Glutamatergic neuron (in vitro differentiated cells): ENCODE measurements around the gene TSPAN9. TPM values are rescaled to one million over a fixed set of nuclear protein-coding genes. Genes with fewer than 3 reads are reported as not detected.
A peak's percentile ranks its signal among the peaks of the same experiment; 100 is the strongest.

Source experiments
- DNase-seq: peaks from one replicate; pipeline ENCODE4 v3.0.0; 2022
- H3K27ac Mint-ChIP-seq: one replicate; pipeline ENCODE4 v1.8.0; 2020; ENCODE audit warnings: mild to moderate bottlenecking, mixed read lengths, inconsistent platforms; ENCODE audit not compliant: unreplicated experiment
- H3K27me3 Mint-ChIP-seq: one replicate; pipeline ENCODE4 v1.8.0; 2020; ENCODE audit warnings: mild to moderate bottlenecking, moderate library complexity, mixed read lengths, inconsistent platforms; ENCODE audit not compliant: unreplicated experiment
- H3K36me3 Mint-ChIP-seq: one replicate; pipeline ENCODE4 v1.8.0; 2020; ENCODE audit warnings: mild to moderate bottlenecking, mixed read lengths, inconsistent platforms; ENCODE audit not compliant: unreplicated experiment
- H3K4me1 Mint-ChIP-seq: one replicate; pipeline ENCODE4 v1.8.0; 2020; ENCODE audit warnings: mild to moderate bottlenecking, low read depth, mixed read lengths, inconsistent platforms; ENCODE audit not compliant: unreplicated experiment
- H3K4me3 Mint-ChIP-seq: one replicate; pipeline ENCODE4 v1.8.0; 2020; ENCODE audit warnings: mild to moderate bottlenecking, mixed read lengths, inconsistent platforms; ENCODE audit not compliant: unreplicated experiment
- H3K9me3 Mint-ChIP-seq: one replicate; pipeline ENCODE4 v1.8.0; 2020; ENCODE audit warnings: mild to moderate bottlenecking, moderate library complexity, mixed read lengths, inconsistent platforms; ENCODE audit not compliant: unreplicated experiment
- total RNA-seq: library from RNA; stranded (reverse); fragmentation: NEBNext Ultra II Directional; extraction: Animal tissue kit (Norgen Biotek cat#: 25700); gene quantifications from one replicate; pipeline ENCODE4 v1.2.1, GENCODE V29; 2021; ENCODE audit not compliant: unreplicated experiment
- TF ChIP-seq, protein P1 (sequence below): fragments of 200-600 bp; sonication (generic); IDR thresholded peaks from one replicate; pipeline ENCODE4 v1.5.0; 2021; ENCODE audit not compliant: partially characterized antibody, unreplicated experiment

Gene TSPAN9
- total RNA-seq, 1 donor from 2014 or later = 142 TPM

DNA sequence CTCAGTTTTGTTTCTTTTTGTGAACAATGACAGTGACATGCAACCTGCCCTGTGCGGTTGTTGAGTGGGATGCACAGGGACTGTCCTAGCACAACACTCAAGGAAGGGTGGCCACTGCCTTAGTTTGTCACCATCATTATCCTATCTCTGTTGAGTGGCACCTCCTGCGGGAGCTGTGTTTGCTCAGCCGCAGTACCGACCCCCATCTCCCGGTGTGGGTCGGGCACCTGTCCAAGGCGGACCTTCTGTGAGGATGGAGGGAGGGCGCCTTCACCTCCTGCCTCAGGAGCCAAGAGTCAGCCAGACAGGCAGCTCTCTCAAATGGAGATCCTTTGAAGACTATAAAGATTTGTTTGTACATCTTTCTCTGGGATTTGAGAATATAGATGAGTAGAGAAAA, 142.1 kb downstream of the TSPAN9 start:
- DNase-seq = no peak
- TF ChIP-seq, protein P1, sequence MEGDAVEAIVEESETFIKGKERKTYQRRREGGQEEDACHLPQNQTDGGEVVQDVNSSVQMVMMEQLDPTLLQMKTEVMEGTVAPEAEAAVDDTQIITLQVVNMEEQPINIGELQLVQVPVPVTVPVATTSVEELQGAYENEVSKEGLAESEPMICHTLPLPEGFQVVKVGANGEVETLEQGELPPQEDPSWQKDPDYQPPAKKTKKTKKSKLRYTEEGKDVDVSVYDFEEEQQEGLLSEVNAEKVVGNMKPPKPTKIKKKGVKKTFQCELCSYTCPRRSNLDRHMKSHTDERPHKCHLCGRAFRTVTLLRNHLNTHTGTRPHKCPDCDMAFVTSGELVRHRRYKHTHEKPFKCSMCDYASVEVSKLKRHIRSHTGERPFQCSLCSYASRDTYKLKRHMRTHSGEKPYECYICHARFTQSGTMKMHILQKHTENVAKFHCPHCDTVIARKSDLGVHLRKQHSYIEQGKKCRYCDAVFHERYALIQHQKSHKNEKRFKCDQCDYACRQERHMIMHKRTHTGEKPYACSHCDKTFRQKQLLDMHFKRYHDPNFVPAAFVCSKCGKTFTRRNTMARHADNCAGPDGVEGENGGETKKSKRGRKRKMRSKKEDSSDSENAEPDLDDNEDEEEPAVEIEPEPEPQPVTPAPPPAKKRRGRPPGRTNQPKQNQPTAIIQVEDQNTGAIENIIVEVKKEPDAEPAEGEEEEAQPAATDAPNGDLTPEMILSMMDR = no peak
- Mint-ChIP-seq H3K4me1 (peaks cover 65% of the 10 kb centered on the region), H3K36me3 (no peaks in the 10 kb centered on the region), H3K4me3 (no peak overlapping the region), H3K27me3 (peaks cover 17% of the 10 kb centered on the region), H3K27ac (peak overlapping the region; percentile 99), H3K9me3 (peaks cover 27% of the 10 kb centered on the region)

DNA sequence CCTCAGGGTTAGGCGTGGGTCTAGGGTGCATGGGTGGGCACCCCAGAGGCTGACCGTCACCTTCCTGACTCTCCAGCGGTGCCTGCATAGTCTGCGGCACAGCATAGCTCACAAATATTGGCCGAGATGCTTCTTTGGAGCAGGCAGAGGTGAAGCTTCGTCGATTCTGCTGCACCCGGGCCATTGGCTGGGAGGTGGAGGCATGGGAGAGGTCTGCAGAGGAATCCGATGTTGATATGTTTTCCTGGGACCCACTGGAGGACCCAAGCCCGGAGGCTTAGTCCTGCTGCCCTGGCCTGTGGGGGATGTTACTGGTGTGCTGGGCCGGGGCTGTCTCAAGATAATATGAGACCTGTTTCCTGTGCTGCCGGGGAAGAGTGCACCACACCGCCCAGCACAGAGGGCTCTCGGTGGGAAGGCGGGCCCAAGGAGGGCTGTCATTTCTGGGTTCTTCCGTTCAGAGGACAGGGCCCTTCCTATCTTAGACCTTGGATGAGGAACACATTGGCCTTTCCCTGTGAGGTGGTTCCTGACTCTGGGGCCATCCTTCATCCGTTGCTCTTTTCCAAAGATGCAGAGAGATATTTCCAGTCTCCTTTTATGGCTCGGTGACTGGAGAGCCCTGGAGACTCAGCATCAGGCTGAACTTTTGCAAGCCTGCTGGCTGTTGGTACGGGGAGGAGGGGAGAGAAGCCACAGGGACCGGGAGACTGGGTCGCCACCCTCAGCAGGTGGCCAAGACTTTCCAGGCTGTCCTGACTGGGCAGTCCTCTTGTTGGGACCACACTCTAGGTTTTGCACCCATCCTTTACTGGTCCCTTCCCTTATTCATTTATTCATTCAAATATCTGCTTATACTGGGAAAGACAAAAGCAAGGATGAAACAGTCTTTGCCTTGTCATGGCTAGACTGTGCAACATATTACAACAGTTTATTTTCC, 143.5 kb downstream of the TSPAN9 start:
- Mint-ChIP-seq H3K9me3 (peaks cover 28% of the 10 kb centered on the region), H3K4me1 (peaks cover 65% of the 10 kb centered on the region), H3K4me3 (peak overlapping the region; percentile 28), H3K27me3 (peaks cover 24% of the 10 kb centered on the region), H3K27ac (peak overlapping the region; percentile 25), H3K36me3 (no peaks in the 10 kb centered on the region)
- TF ChIP-seq, protein P1 = no peak
- DNase-seq = no peak

DNA sequence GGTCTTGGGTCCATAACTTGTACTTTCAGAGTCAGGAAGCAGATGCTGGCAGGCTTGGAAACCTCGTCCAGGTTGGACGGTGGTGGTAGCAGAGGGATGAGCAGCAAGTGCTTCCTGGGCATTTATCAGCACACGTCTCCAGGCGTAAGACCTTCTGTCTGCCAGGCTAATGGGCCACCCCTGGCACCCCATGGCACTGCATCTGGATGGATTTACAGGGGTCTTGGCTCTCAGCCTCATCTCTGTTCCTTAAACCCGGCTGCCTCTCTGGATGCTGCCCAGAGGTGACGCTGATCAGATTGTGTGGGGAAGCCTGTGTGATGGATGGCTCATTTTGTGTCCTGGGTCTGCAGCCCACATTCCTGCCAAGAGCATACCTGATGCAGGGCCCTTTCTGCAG, 145.1 kb downstream of the TSPAN9 start:
- DNase-seq = no peak
- TF ChIP-seq, protein P1 = no peak
- Mint-ChIP-seq H3K4me3 (no peak overlapping the region), H3K36me3 (no peaks in the 10 kb centered on the region), H3K4me1 (peaks cover 65% of the 10 kb centered on the region), H3K27ac (no peak overlapping the region), H3K27me3 (peaks cover 22% of the 10 kb centered on the region), H3K9me3 (peaks cover 22% of the 10 kb centered on the region)

DNA sequence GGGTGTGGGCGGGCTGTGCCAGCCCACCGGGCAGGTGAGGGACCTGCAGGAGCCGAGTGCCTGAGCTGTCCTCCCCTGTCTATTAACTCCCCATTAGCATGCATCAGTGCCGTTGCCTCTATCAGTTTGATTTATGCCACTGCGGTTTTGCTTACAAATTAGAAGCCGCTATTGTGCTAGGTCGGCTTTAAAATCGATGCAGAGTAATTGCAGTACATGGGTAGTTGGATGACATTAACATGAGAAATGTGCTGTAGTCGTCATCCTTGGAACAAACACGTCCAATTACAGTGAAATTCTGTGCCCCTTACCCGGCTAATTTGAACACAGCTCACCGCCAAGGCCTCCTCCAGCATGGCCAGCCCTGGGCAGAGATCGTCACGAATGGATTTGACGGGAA, 145.8 kb downstream of the TSPAN9 start:
- H3K4me1 Mint-ChIP-seq = peaks cover 64% of the 10 kb centered on the region
- no peak overlapping the region for H3K4me3 Mint-ChIP-seq
- peaks cover 16% of the 10 kb centered on the region for H3K9me3 Mint-ChIP-seq
- DNase-seq = no peak
- peaks cover 3% of the 10 kb centered on the region for H3K36me3 Mint-ChIP-seq
- peaks cover 17% of the 10 kb centered on the region for H3K27me3 Mint-ChIP-seq
- no peak overlapping the region for H3K27ac Mint-ChIP-seq
- TF ChIP-seq, protein P1 = no peak
